HG03460 (cell line): ENCODE data around the gene CD33.
"Not testable (repeated sequence)": the region's sequence is repeated elsewhere in the genome, so short reads cannot be mapped to it uniquely, and the experiment has no call there.

ENCODE experiments used
- ATAC-seq: cut with Tn5 transposase; IDR thresholded peaks from one replicate; pipeline ENCODE4 v1.9.1; 2021; ENCODE audit not compliant: unreplicated experiment

CD33 gene

GRCh38 chr19:51224898-51225393 is at the start of gene CD33:
Gene CD33 (plus strand): TSS chr19:51225080. CDS start chr19:51225119, 39 bp downstream.
- ATAC-seq, result not testable (repeated sequence)

GRCh38 chr19:51179256-51179655 is 45.6 kb upstream of the CD33 start:
- no peak for ATAC-seq

GRCh38 chr19:51181377-51181912 is 43.4 kb upstream of the CD33 start:
- no peak for ATAC-seq

GRCh38 chr19:51181913-51182419 is 42.9 kb upstream of the CD33 start:
- ATAC-seq, result no peak

GRCh38 chr19:51183629-51184028 is 41.3 kb upstream of the CD33 start:
- ATAC-seq, result no peak

- no peak for ATAC-seq
These were observed 39.6 kb upstream of the CD33 start for GRCh38 chr19:51185069-51185867.

GRCh38 chr19:51185868-51186215 is 39.0 kb upstream of the CD33 start:
- ATAC-seq, result no peak

GRCh38 chr19:51186323-51186722 is 38.6 kb upstream of the CD33 start:
- no peak for ATAC-seq

GRCh38 chr19:51187395-51188226 is 37.3 kb upstream of the CD33 start:
- no peak for ATAC-seq

GRCh38 chr19:51188227-51188559 is 36.7 kb upstream of the CD33 start:
- no peak for ATAC-seq

GRCh38 chr19:51192689-51193088 is 32.2 kb upstream of the CD33 start:
- ATAC-seq, result no peak

- no peak for ATAC-seq
These were observed 30.2 kb upstream of the CD33 start for GRCh38 chr19:51194527-51195315.

- no peak for ATAC-seq
These were observed 29.6 kb upstream of the CD33 start for GRCh38 chr19:51195316-51195586.

GRCh38 chr19:51195616-51196015 is 29.3 kb upstream of the CD33 start:
- ATAC-seq, result no peak

- ATAC-seq, result no peak
These were observed 28.7 kb upstream of the CD33 start for GRCh38 chr19:51196181-51196580.

GRCh38 chr19:51198641-51199040 is 26.2 kb upstream of the CD33 start:
- ATAC-seq, result no peak

GRCh38 chr19:51200071-51200666 is 24.7 kb upstream of the CD33 start:
- ATAC-seq, result no peak

GRCh38 chr19:51201712-51202111 is 23.2 kb upstream of the CD33 start:
- no peak for ATAC-seq

- ATAC-seq, result no peak
These were observed 21.0 kb upstream of the CD33 start for GRCh38 chr19:51203916-51204315.

- ATAC-seq, result no peak
These were observed 20.6 kb upstream of the CD33 start for GRCh38 chr19:51204321-51204720.

- ATAC-seq, result no peak
These were observed 17.1 kb upstream of the CD33 start for GRCh38 chr19:51207747-51208146.
